HepG2 (cell line): Measurements from ENCODE around the gene TPSAB1. TPM values are rescaled to one million over a fixed set of nuclear protein-coding genes. Genes with fewer than 3 reads are reported as not detected.

Experiments
- ATAC-seq: fragments of 200-7000 bp; cut with Tn5 transposase; 3 replicates; pipeline ENCODE4 v1.9.1; 2020; ENCODE audit warnings: mild to moderate bottlenecking, moderate library complexity
- BruUV-seq: library from RNA; stranded (reverse); fragments of 400-500 nt; replicated peaks from 2 replicates; lab custom pipeline; 2021; lab: Mats Ljungman, UMichigan
- CTCF ChIA-PET: fragments of 300-600 bp; formaldehyde crosslinking; extraction: SDS; loops from one replicate; lab custom pipeline; 2021; ENCODE audit warnings: low total read pairs, inconsistent platforms, low intra/inter-chr PET ratio; lab: Yijun Ruan, JAX
- POLR2A ChIA-PET: fragments of 350-600 bp; sonication (Branson Sonifier 250); formaldehyde crosslinking; loops from one replicate; lab custom pipeline; 2020; ENCODE audit warnings: antibody characterized with exemption, inconsistent platforms; lab: Yijun Ruan, JAX
- DNase-seq: peaks from one replicate; pipeline ENCODE4 v3.0.0-alpha.2; 2015; ENCODE audit warnings: low spot score
- FAIRE-seq: peaks from 3 replicates; lab custom pipeline; 2011; peaks lifted over from hg19 to GRCh38; lab: Jason Lieb, UNC
- H2AFZ ChIP-seq: one replicate; pipeline ENCODE4 v1.6.1; 2011; ENCODE audit warnings: low read length, inconsistent platforms
- H3K27ac ChIP-seq: fragments of 300-600 bp; 3 replicates; pipeline ENCODE4 v1.8.0; 2011; ENCODE audit warnings: mixed run types, mild to moderate bottlenecking, mixed read lengths, low read length, inconsistent platforms; ENCODE audit not compliant: insufficient read depth; ENCODE audit errors: extremely low read length
- H3K27me3 ChIP-seq, 2 experiments: fragments of 200-600 bp in 1 of 2; 2 replicates in 1 of 2; 3 replicates in 1 of 2; pipeline versions ENCODE4 v1.6.0 to v1.8.0; 2011; ENCODE audit warnings: low read length in 2 of 2, mild to moderate bottlenecking in 2 of 2, moderate library complexity in 2 of 2, inconsistent platforms in 1 of 2; ENCODE audit not compliant: insufficient read depth in 2 of 2, control insufficient read depth in 1 of 2
- H3K36me3 ChIP-seq, 2 experiments: fragments of 200-600 bp in 1 of 2; replicated peaks in 1 of 2; 2 replicates in 1 of 2; 3 replicates in 1 of 2; pipeline versions ENCODE4 v1.5.1 to v1.8.0; 2011; ENCODE audit warnings: low read length in 2 of 2, inconsistent platforms in 1 of 2; ENCODE audit not compliant: insufficient read depth in 2 of 2, control insufficient read depth in 1 of 2
- H3K4me1 ChIP-seq: 2 replicates; pipeline ENCODE4 v1.5.1; 2012; ENCODE audit warnings: low read length, inconsistent platforms; ENCODE audit not compliant: insufficient read depth
- H3K4me2 ChIP-seq: 2 replicates; pipeline ENCODE4 v1.6.0; 2011; ENCODE audit warnings: low read depth, low read length, inconsistent platforms
- H3K4me3 ChIP-seq, 3 experiments: fragments of 200-600 bp in 1 of 3; sonication (generic), shearing (Covaris generic) in 1 of 3; replicated peaks in 1 of 3; 2 replicates each; pipeline ENCODE4 v1.5.1; 2011 to 2016; ENCODE audit warnings: low read length in 3 of 3, inconsistent platforms in 2 of 3, low read depth in 2 of 3, mild to moderate bottlenecking in 2 of 3, control low read depth in 1 of 3, mixed read lengths in 1 of 3; ENCODE audit not compliant: insufficient read depth in 1 of 3
- H3K79me2 ChIP-seq: one replicate; pipeline ENCODE4 v1.6.1; 2011; ENCODE audit warnings: low read length, inconsistent platforms; ENCODE audit not compliant: insufficient read depth
- H3K9ac ChIP-seq: 2 replicates; pipeline ENCODE4 v1.6.0; 2011; ENCODE audit warnings: mild to moderate bottlenecking, low read depth, low read length, inconsistent platforms; ENCODE audit not compliant: insufficient read depth
- H3K9me3 ChIP-seq: 2 replicates; pipeline ENCODE4 v1.5.1; 2012; ENCODE audit warnings: mild to moderate bottlenecking, low read length
- H4K20me1 ChIP-seq: 2 replicates; pipeline ENCODE4 v1.6.0; 2011; ENCODE audit warnings: inconsistent platforms, mild to moderate bottlenecking, low read length, moderate library complexity; ENCODE audit not compliant: insufficient read depth
- CBX2 ChIP-seq, 2 experiments: fragments of 200-600 bp in 1 of 2; sonication (generic); formaldehyde crosslinking in 1 of 2; IDR thresholded peaks; 2 replicates each; pipeline versions ENCODE4 v1.7.0 to v1.8.1; 2018 to 2022; ENCODE audit warnings: low read depth in 2 of 2, low read length in 1 of 2, mild to moderate bottlenecking in 1 of 2, missing genetic modification reagents in 1 of 2
- FOXP1 ChIP-seq, 2 experiments: fragments of 450-650 bp in 1 of 2; IDR thresholded peaks; 2 replicates each; pipeline ENCODE4 v1.6.1; 2017 to 2018; ENCODE audit warnings: antibody characterized with exemption in 1 of 2
- NR1H2 ChIP-seq: sonication (generic); formaldehyde crosslinking; IDR thresholded peaks from 2 replicates; pipeline ENCODE4 v1.8.1; 2022; ENCODE audit warnings: low read depth, missing genetic modification reagents, borderline replicate concordance
- RAD51 ChIP-seq: fragments of 450-650 bp; IDR thresholded peaks from 2 replicates; pipeline ENCODE4 v1.6.1; 2016; ENCODE audit warnings: borderline replicate concordance
- SMARCE1 ChIP-seq: fragments of 450-650 bp; IDR thresholded peaks from 2 replicates; pipeline ENCODE4 v1.6.1; 2017; ENCODE audit warnings: borderline replicate concordance
- TBX2 ChIP-seq: sonication (generic); formaldehyde crosslinking; IDR thresholded peaks from 2 replicates; pipeline ENCODE4 v1.5.0; 2020; ENCODE audit warnings: missing genetic modification reagents, mild to moderate bottlenecking, borderline replicate concordance
- TEAD2 ChIP-seq: sonication (generic); formaldehyde crosslinking; IDR thresholded peaks from 2 replicates; pipeline ENCODE4 v1.9.0; 2021; ENCODE audit warnings: missing genetic modification reagents
- ZFP37 ChIP-seq: sonication (generic); formaldehyde crosslinking; IDR thresholded peaks from 2 replicates; pipeline ENCODE4 v1.4.0; 2020; ENCODE audit warnings: missing genetic modification reagents, borderline replicate concordance
- ZSCAN9 ChIP-seq: IDR thresholded peaks from 2 replicates; pipeline ENCODE4 v1.6.1; 2016; ENCODE audit warnings: borderline replicate concordance
- WGBS: methylation state at CpG from one replicate; pipeline ENCODE4 v1.1.6; 2017; ENCODE audit warnings: low lambda C conversion rate; 5-methylcytosine and 5-hydroxymethylcytosine counted together
- in situ Hi-C: cut with HindIII; loops from 2 replicates; pipeline ENCODE4 v1.10.0; 2017; ENCODE audit warnings: low pct_unique_long_range_greater_than_20kb; ENCODE audit not compliant: extremely low pct_ligation_motif_present
- intact Hi-C: fragments of 100-400 bp; cut with micrococcal nuclease; formaldehyde crosslinking; loops from one replicate; pipeline ENCODE4 v1.10.0; 2022; ENCODE audit not compliant: unreplicated experiment
- polyA plus RNA-seq, 8 experiments: library from polyadenylated mRNA; depleted of rRNA in 3 of 8; stranded (reverse) in 7 of 8; unstranded in 1 of 8; fragments of >200 nt; fragmentation: Illumina TruSeq in 4 of 8; extraction: Trizol in 4 of 8; gene quantifications; 2 replicates each; pipeline versions ENCODE4 v1.2.1 to v1.2.3, GENCODE V29; 2011 to 2016; ENCODE audit warnings: low read depth in 4 of 8, missing spikeins in 1 of 8, mixed read lengths in 1 of 8; ENCODE audit not compliant: insufficient read depth in 1 of 8
- total RNA-seq, 5 experiments: library from RNA; depleted of rRNA; stranded (reverse); fragments of >200 nt; fragmentation: Illumina TruSeq; extraction: Trizol; gene quantifications; 2 replicates each; pipeline ENCODE4 v1.2.3, GENCODE V29; 2016; ENCODE audit warnings: low read depth in 1 of 5
- TF ChIP-seq, protein P1 (sequence below): sonication (generic); formaldehyde crosslinking; IDR thresholded peaks from 2 replicates; pipeline ENCODE4 v1.5.0; 2020; ENCODE audit warnings: mild to moderate bottlenecking, low read depth, missing genetic modification reagents, borderline replicate concordance

TPSAB1 gene
- total and polyA plus RNA-seq, 2 of the 13 experiments (the other 11 are each of a cell fraction or from before 2014, with no cell fraction given): 0.12 TPM; not detected in 1

DNA sequence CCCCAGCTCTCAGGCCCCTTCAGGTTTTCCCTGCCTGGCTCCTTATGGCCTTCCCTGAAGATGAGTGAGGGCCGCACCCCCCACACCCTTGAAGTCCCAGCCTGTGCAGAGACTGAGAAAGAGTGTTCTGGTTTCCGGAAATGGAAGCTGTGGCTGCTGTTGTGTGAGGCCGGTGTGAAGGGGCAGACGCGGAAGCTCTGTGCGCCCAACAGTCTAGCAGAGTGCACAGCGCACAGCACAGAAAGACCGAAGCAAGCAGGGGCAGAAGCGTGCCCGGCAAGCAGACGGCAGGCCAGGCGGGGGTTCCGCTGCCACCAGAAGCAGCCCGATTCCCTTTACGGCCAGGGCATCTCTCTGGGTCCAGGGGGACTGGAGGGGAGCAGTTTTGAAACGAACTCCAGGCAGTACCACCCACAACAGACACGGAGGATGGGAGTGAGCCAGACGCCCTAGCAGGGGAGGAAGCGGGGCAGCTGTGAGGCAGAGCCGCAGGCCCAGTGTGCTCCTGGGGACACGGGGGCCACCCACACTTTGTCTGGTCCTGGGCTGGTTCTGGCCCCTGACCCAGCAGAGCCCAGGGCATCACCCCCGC lies 32.2 kb upstream of the TPSAB1 start:
- in situ Hi-C loops: loop anchor here (25.0 kb wide), 1 partner anchor 396 kb away; the partner anchor contains the start of gene GNG13
- TF ChIP-seq SMARCE1 (no peak), RAD51 (no peak), ZSCAN9 (CRISPR knock-in tag) (no peak), FOXP1 (IDR thresholded peaks at IDR 0.05) (no peak), FOXP1 (CRISPR knock-in tag; IDR thresholded peaks at IDR 0.05) (no peak), ZFP37 (CRISPR knock-in tag) (no peak), NR1H2 (CRISPR knock-in tag) (no peak)
- TF ChIP-seq, protein P1, sequence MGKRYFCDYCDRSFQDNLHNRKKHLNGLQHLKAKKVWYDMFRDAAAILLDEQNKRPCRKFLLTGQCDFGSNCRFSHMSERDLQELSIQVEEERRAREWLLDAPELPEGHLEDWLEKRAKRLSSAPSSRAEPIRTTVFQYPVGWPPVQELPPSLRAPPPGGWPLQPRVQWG (CRISPR knock-in tag): no peak
- Histone ChIP-seq H3K9ac (no peak overlapping the region), H3K9me3 (no peaks in the 10 kb centered on the region), H4K20me1 (no peaks in the 10 kb centered on the region), H3K4me3 (no peak overlapping the region), H3K27ac (no peak overlapping the region), H3K36me3 (no peaks in the 10 kb centered on the region), H3K4me1 (no peaks in the 10 kb centered on the region), H3K4me2 (no peak overlapping the region), H2AFZ (no peak overlapping the region), H3K79me2 (no peaks in the 10 kb centered on the region), H3K27me3 (peaks cover 0 to 11% of the 10 kb centered on the region in 2 experiments; a peak in 2 of 5 replicates)
- POLR2A ChIA-PET: no interaction called here
- intact Hi-C loops: no loop called here
- no peak for ATAC-seq
- BruUV-seq: no TSS peak
- no peak for FAIRE-seq
- no peak for DNase-seq
- CTCF ChIA-PET: no interaction called here
- WGBS: 80% methylated on average over 13 of the region's 22 CpGs

DNA sequence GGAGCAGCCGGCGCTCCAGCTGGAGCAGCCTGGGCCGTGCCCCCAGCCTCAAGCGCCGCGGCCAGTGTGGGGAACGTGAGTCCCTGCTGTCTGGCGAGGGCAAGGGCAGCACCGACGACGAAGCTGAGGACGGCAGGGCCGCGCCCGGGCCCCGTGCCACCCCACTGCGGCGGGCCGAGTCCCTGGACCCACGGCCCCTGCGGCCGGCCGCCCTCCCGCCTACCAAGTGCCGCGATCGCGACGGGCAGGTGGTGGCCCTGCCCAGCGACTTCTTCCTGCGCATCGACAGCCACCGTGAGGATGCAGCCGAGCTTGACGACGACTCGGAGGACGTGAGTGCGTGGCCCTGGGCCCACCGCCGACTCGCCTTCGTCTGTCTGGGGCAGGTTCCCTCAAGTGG lies 31.4 kb upstream of the TPSAB1 start:
- peaks cover 0 to 11% of the 10 kb centered on the region in 2 experiments; a peak in 2 of 5 replicates for H3K27me3 ChIP-seq
- intact Hi-C loops (no loop called here), in situ Hi-C loops (loop anchor here (25.0 kb wide), 1 partner anchor 397 kb away; the partner anchor contains the start of gene GNG13)
- ChIA-PET CTCF (no interaction called here), POLR2A (no interaction called here)
- 81% methylated on average over 15 of the region's 43 CpGs for WGBS
- H3K9ac ChIP-seq: no peak overlapping the region
- no peaks in the 10 kb centered on the region for H3K36me3 ChIP-seq
- TF ChIP-seq TEAD2 (CRISPR knock-in tag) (no peak), TBX2 (CRISPR knock-in tag) (no peak), CBX2 (IDR thresholded peaks at IDR 0.05; ENCODE audit: low read depth, low read length) (no peak), CBX2 (CRISPR knock-in tag; IDR thresholded peaks at IDR 0.05; ENCODE audit: low read depth) (no peak)
- ATAC-seq: no peak
- H3K27ac ChIP-seq: no peak overlapping the region
- no peaks in the 10 kb centered on the region for H3K4me1 ChIP-seq
- H3K9me3 ChIP-seq: no peaks in the 10 kb centered on the region
- no peak overlapping the region for H3K4me3 ChIP-seq
- H3K4me2 ChIP-seq: no peak overlapping the region
- FAIRE-seq: no peak
- BruUV-seq: no TSS peak
- H4K20me1 ChIP-seq: no peaks in the 10 kb centered on the region
- no peak overlapping the region for H2AFZ ChIP-seq
- DNase-seq: no peak
- H3K79me2 ChIP-seq: no peaks in the 10 kb centered on the region
